Progenitor cell of endocrine pancreas (in vitro differentiated cells): ENCODE data around the gene LUC7L. TPM values are rescaled to one million over a fixed set of nuclear protein-coding genes. Genes with fewer than 3 reads are reported as not detected.

Source experiments
- DNase-seq: peaks from one replicate; pipeline ENCODE4 v3.0.0; 2021; ENCODE audit warnings: low spot score; ENCODE audit not compliant: unreplicated experiment
- H3K27ac Mint-ChIP-seq: 2 replicates; pipeline ENCODE4 v1.8.0; 2021; ENCODE audit warnings: mild to moderate bottlenecking, moderate library complexity, mixed read lengths
- H3K27me3 Mint-ChIP-seq: 2 replicates; pipeline ENCODE4 v1.8.0; 2021; ENCODE audit warnings: mixed read lengths
- H3K36me3 Mint-ChIP-seq: 2 replicates; pipeline ENCODE4 v1.8.0; 2022; ENCODE audit warnings: mixed read lengths; ENCODE audit not compliant: insufficient read depth
- H3K4me1 Mint-ChIP-seq: 2 replicates; pipeline ENCODE4 v1.8.0; 2021; ENCODE audit warnings: low read depth, mixed read lengths
- H3K4me3 Mint-ChIP-seq: 2 replicates; pipeline ENCODE4 v1.8.0; 2021; ENCODE audit warnings: low read depth, mild to moderate bottlenecking, moderate library complexity, mixed read lengths
- H3K9me3 Mint-ChIP-seq: 2 replicates; pipeline ENCODE4 v1.8.0; 2021; ENCODE audit warnings: low read depth, mixed read lengths
- CTCF ChIP-seq: fragments of 200-600 bp; sonication (generic); IDR thresholded peaks from one replicate; pipeline ENCODE4 v1.5.0; 2021; ENCODE audit warnings: antibody characterized with exemption, mild to moderate bottlenecking; ENCODE audit not compliant: unreplicated experiment
- total RNA-seq: library from RNA; stranded (reverse); gene quantifications from 2 replicates; pipeline ENCODE4 v1.2.1, GENCODE V29; 2021

LUC7L gene
- total RNA-seq, 1 donor from 2014 or later = 229 TPM

GRCh38 chr16:181565-182021, 47.7 kb downstream of the LUC7L start:
- Mint-ChIP-seq H3K27ac (no peak overlapping the region), H3K27me3 (peaks cover 20% of the 10 kb centered on the region), H3K36me3 (peaks cover 8% of the 10 kb centered on the region), H3K4me3 (no peak overlapping the region), H3K4me1 (peaks cover 3% of the 10 kb centered on the region), H3K9me3 (no peaks in the 10 kb centered on the region)
- peak; percentile 79 for DNase-seq
- peak; percentile 95 for TF ChIP-seq CTCF

- DNase-seq = peak; percentile 37
- Mint-ChIP-seq H3K27me3 (peaks cover 20% of the 10 kb centered on the region), H3K36me3 (peaks cover 8% of the 10 kb centered on the region), H3K9me3 (no peaks in the 10 kb centered on the region), H3K4me3 (no peak overlapping the region), H3K27ac (no peak overlapping the region), H3K4me1 (peaks cover 3% of the 10 kb centered on the region)
- no peak for TF ChIP-seq CTCF
These were observed 48.3 kb downstream of the LUC7L start for GRCh38 chr16:180681-181564.

GRCh38 chr16:180101-180675, 49.1 kb downstream of the LUC7L start, which contains the start of gene HBQ1:
HBQ1 (plus strand) TSS chr16:180459; CDS start chr16:180487, 28 bp downstream.
- TF ChIP-seq CTCF = peak; percentile 72
- peaks cover 4% of the 10 kb centered on the region for H3K4me1 Mint-ChIP-seq
- H3K36me3 Mint-ChIP-seq = peaks cover 4% of the 10 kb centered on the region
- peaks cover 25% of the 10 kb centered on the region for H3K27me3 Mint-ChIP-seq
- no peaks in the 10 kb centered on the region for H3K9me3 Mint-ChIP-seq
- DNase-seq = peak; percentile 65
- no peak within 1 kb of the TSS for H3K4me3 Mint-ChIP-seq
- H3K27ac Mint-ChIP-seq = no peak within 1 kb of the TSS

- H3K27me3 Mint-ChIP-seq = peaks cover 32% of the 10 kb centered on the region
- H3K4me3 Mint-ChIP-seq = no peak overlapping the region
- H3K36me3 Mint-ChIP-seq = peaks cover 2% of the 10 kb centered on the region
- TF ChIP-seq CTCF = no peak
- H3K9me3 Mint-ChIP-seq = no peaks in the 10 kb centered on the region
- peaks cover 4% of the 10 kb centered on the region for H3K4me1 Mint-ChIP-seq
- no peak overlapping the region for H3K27ac Mint-ChIP-seq
- DNase-seq = no peak
These were observed 49.8 kb downstream of the LUC7L start for GRCh38 chr16:179211-180092.

- no peak for TF ChIP-seq CTCF
- H3K4me1 Mint-ChIP-seq = peaks cover 4% of the 10 kb centered on the region
- H3K9me3 Mint-ChIP-seq = no peaks in the 10 kb centered on the region
- peaks cover 39% of the 10 kb centered on the region for H3K27me3 Mint-ChIP-seq
- DNase-seq = no peak
- no peak overlapping the region for H3K27ac Mint-ChIP-seq
- peaks cover 2% of the 10 kb centered on the region for H3K36me3 Mint-ChIP-seq
- no peak overlapping the region for H3K4me3 Mint-ChIP-seq
These were observed 50.6 kb downstream of the LUC7L start for GRCh38 chr16:178668-179015.
